ENCODE data around the gene ZFP30. TPM values are rescaled to one million over a fixed set of nuclear protein-coding genes. Genes with fewer than 3 reads are reported as not detected.

Gene ZFP30
- total RNA-seq, 1 experiment from 2014 or later = 10.1 TPM

GRCh38 chr19:37698216-37698615, 43.0 kb upstream of the ZFP30 start:
- H3K27ac Mint-ChIP-seq = no peak overlapping the region; a peak in 1 of 7 replicates
- peaks cover 14 to 21% of the 10 kb centered on the region in 2 experiments for H3K4me1 Mint-ChIP-seq
- no peak overlapping the region for H3K4me3 Mint-ChIP-seq
- Histone ChIP-seq H4K8ac (replicated peaks; ENCODE audit: insufficient read length, low read depth, low read length) (no peak overlapping the region), H4K5ac (ENCODE audit: insufficient read length, low read depth, low read length) (no peak overlapping the region), H4K91ac (ENCODE audit: insufficient read length, low read depth, low read length) (no peak overlapping the region), H3K9ac (ENCODE audit: extremely low read depth, insufficient read length, low read length) (no peak overlapping the region), H4K20me1 (ENCODE audit: control insufficient read depth, insufficient read depth, insufficient read length) (no peaks in the 10 kb centered on the region), H3K4ac (ENCODE audit: low read depth, low read length) (no peak overlapping the region), H2BK20ac (ENCODE audit: low read depth, low read length, poor library complexity, severe bottlenecking) (no peak overlapping the region), H3K14ac (ENCODE audit: insufficient read depth, low read length) (no peak overlapping the region), H3K4me1 (ENCODE audit: insufficient read depth, low read length) (no peaks in the 10 kb centered on the region; the same call in 1 of the 2 replicates), H2AK5ac (ENCODE audit: insufficient read length, low read length) (no peak overlapping the region), H2AFZ (ENCODE audit: low read length) (no peak overlapping the region), H3K27me3 (ENCODE audit: insufficient read depth, low read length) (peaks cover 4% of the 10 kb centered on the region; the same call in 1 of the 2 replicates), H3K23ac (ENCODE audit: insufficient read length, low read depth, low read length) (no peak overlapping the region), H3T11ph (ENCODE audit: low read length) (no peak overlapping the region), H3K79me2 (ENCODE audit: insufficient read depth, low read length) (no peaks in the 10 kb centered on the region), H3K56ac (ENCODE audit: insufficient read length, low read depth, low read length) (no peak overlapping the region), H2BK5ac (ENCODE audit: insufficient read length, low read length) (no peak overlapping the region), H3K18ac (ENCODE audit: insufficient read length, low read depth, low read length) (no peak overlapping the region), H3K23me2 (ENCODE audit: insufficient read length, low read depth, low read length, poor library complexity, severe bottlenecking) (no peaks in the 10 kb centered on the region), H2BK12ac (ENCODE audit: insufficient read length, low read depth, low read length) (no peak overlapping the region), H3K79me1 (ENCODE audit: insufficient read depth, low read depth, low read length, poor library complexity, severe bottlenecking) (peaks cover 2% of the 10 kb centered on the region), H3K9me3 (ENCODE audit: control insufficient read depth, low read depth, low read length) (no peaks in the 10 kb centered on the region), H2BK15ac (ENCODE audit: low read depth, low read length) (no peak overlapping the region), H3K4me2 (ENCODE audit: insufficient read depth, insufficient read length, low read length) (no peak overlapping the region), H3K27ac (ENCODE audit: insufficient read length, low read depth, low read length) (no peak overlapping the region), H2BK120ac (ENCODE audit: low read depth, low read length, poor library complexity, severe bottlenecking) (no peak overlapping the region)
- H3K27me3 Mint-ChIP-seq (ENCODE audit: low read depth) = peaks cover 32% of the 10 kb centered on the region
- no CpG with 5 or more reads among the region's 6 CpGs for WGBS (ENCODE audit: extremely low coverage, insufficient read length, low lambda C conversion rate)
- H3K36me3 Mint-ChIP-seq (ENCODE audit: insufficient read depth in 1 of 3, low read depth in 3 of 3) = peaks cover 49 to 61% (median 59%) of the 10 kb centered on the region in 3 experiments
- no peak for TF ChIP-seq CTCF (conservative IDR thresholded peaks at IDR 0.05)
- peaks cover 6 to 7% of the 10 kb centered on the region in 2 experiments; a peak in 3 of 5 replicates for H3K9me3 Mint-ChIP-seq
- no peak for DNase-seq

All from H9 (cell line).